ENCODE measurements around the gene SF3A2.
"Not testable (repeated sequence)": the region's sequence is repeated elsewhere in the genome, so short reads cannot be mapped to it uniquely, and the experiment has no call there.

The SF3A2 gene

DNA sequence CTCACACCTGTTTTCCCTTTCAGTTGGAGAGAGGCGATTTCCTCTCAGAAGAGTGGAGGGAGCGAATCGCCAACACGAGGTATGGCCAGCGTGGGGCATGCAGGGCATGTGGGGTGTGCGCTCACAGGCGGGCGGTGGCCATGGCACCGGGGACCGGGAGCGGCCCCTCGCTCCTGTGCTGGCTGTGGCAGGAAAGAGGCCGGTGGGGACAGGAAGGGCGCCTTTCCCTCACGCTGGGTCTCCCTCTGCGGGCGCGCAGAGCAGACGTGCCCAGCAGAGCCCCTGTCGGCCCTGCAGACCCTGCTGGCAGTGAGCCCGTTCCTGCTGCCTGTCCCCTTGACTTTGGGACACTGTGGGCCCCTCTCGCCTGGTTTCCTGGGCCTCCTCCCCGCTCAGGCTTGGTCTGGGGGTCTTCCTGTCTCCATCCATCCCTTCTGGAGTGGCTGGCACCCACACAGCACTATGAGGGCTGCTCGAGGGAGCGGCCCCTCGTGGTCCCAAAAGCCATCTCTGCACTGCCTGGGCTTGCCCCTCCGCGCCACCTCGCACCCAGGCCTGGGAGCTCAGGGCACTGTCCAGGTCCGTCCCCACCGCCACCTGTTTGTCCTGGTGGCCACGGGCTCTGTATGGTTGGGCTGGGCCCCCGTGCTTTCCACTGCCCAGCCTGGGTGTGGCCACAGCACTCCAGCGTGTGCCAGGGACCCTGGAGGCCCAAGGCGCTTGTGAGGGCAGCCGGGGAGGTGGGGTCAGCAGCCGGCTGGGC is 36.6 kb upstream of the SF3A2 start:
- peak overlapping the region in 1 of 2 donors; percentile 67 for H3K27ac Mint-ChIP-seq
- ATAC-seq = no peak
- DNase-seq = no peak
- peaks cover 19% of the 10 kb centered on the region for H3K4me1 Mint-ChIP-seq
- H3K9me3 Mint-ChIP-seq = no peaks in the 10 kb centered on the region
- no peak overlapping the region for H3K4me3 Mint-ChIP-seq
- H3K27me3 Mint-ChIP-seq = no peaks in the 10 kb centered on the region

DNA sequence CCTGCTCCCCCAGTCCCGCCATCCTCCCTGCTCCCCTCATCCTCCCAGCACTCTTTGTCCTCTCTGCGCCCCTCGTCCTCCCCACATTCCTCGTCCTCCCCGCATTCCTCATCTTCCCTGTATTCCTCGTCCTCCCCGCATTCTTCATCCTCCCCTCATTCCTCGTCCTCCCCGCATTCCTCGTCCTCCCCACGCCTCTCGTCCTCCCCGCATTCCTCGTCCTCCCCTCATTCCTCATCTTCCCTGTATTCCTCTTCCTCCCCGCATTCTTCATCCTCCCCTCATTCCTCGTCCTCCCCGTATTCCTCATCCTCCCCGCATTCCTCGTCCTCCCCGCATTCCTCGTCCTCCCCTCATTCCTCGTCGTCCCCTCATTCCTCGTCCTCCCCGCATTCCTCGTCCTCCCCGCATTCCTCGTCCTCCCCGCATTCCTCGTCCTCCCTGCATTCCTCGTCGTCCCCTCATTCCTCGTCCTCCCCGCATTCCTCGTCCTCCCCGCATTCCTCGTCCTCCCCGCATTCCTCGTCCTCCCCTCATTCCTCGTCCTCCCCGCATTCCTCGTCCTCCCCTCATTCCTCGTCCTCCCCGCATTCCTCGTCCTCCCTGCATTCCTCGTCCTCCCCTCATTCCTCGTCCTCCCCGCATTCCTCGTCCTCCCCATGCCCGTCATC is 35.9 kb upstream of the SF3A2 start:
- peaks cover 19% of the 10 kb centered on the region for H3K4me1 Mint-ChIP-seq
- not testable (repeated sequence) for H3K9me3 Mint-ChIP-seq, ATAC-seq, H3K27me3 Mint-ChIP-seq, H3K4me3 Mint-ChIP-seq, DNase-seq
- H3K27ac Mint-ChIP-seq = peak overlapping the region in 1 of 2 donors; percentile 67

DNA sequence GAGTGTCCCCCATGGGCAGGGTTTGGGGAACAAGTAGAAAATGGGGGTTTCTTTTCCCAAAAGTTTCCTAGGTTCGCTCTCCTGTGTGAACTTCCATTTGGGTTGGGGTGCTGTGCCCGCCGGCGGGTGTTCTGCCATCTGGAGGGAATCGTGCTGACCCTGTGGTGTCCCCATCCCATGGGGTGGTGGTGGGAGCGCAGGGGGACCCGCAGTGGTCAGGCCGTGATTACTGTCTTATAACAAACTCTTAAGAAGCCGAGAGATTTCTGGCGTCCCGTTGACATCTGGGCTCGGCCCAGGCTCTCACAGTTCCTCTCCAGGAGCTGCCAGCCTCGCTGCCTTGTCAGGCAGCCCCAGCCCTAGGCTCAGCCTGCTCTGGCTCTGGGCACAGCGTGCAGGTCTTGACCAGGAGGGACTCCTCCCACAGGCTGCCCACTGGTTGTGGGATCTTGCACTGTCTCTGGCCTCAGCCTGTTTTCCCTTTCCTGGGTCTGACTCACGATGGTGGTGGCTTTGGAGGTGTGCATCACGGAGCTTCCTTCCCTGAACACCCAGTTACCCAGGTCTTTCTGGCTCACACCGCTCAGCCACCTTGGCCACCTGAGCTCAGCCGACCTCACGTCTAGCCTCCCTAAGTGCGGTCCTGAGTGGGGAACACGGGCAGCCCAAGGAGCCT is 35.0 kb upstream of the SF3A2 start:
- ATAC-seq (no peak), DNase-seq (no peak)
- Mint-ChIP-seq H3K4me3 (no peak overlapping the region), H3K27me3 (no peaks in the 10 kb centered on the region), H3K4me1 (peaks cover 19% of the 10 kb centered on the region), H3K27ac (peak overlapping the region in 1 of 2 donors; percentile 72), H3K9me3 (no peaks in the 10 kb centered on the region)

DNA sequence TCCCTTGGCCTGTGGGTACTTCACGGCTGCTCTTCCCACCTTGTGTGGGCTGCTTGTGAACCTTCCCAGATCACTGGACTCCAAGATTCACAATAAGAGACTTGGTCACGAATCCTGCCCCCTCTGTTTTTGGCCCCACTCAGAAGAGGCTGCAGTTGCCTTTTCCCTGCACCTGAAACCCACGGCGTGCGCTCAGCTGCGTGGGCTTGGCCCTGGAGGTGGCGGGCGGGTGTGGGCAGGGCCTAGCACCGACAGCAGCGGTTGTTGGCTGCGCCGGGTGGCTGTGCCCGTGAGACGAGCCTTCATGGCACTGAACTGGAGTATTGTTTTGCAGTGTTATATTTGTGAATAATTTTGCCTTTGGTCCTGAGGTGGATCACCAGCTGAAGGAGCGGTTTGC is 34.3 kb upstream of the SF3A2 start:
- Mint-ChIP-seq H3K27ac (peak overlapping the region in 1 of 2 donors; percentile 19), H3K4me3 (no peak overlapping the region), H3K9me3 (no peaks in the 10 kb centered on the region), H3K4me1 (peaks cover 15% of the 10 kb centered on the region), H3K27me3 (no peaks in the 10 kb centered on the region)
- DNase-seq = no peak
- no peak for ATAC-seq

GRCh38 chr19:2207008-2207407 is 29.6 kb upstream of the SF3A2 start:
- DNase-seq (no peak), ATAC-seq (no peak)
- Mint-ChIP-seq H3K4me1 (peaks cover 1% of the 10 kb centered on the region), H3K9me3 (no peaks in the 10 kb centered on the region), H3K4me3 (no peak overlapping the region), H3K27me3 (no peaks in the 10 kb centered on the region), H3K27ac (no peak overlapping the region)

- Mint-ChIP-seq H3K9me3 (no peaks in the 10 kb centered on the region), H3K27ac (no peak overlapping the region), H3K27me3 (no peaks in the 10 kb centered on the region), H3K4me3 (no peak overlapping the region), H3K4me1 (peaks cover 2% of the 10 kb centered on the region)
- no peak for DNase-seq
- peak; percentile 39 for ATAC-seq
Measured at GRCh38 chr19:2207991-2208860, 28.4 kb upstream of the SF3A2 start.

- no peaks in the 10 kb centered on the region for H3K27me3 Mint-ChIP-seq
- peak overlapping the region in 1 of 2 donors; percentile 80 for H3K27ac Mint-ChIP-seq
- H3K4me3 Mint-ChIP-seq = no peak overlapping the region
- DNase-seq (no peak), ATAC-seq (no peak)
- H3K4me1 Mint-ChIP-seq = peaks cover 8% of the 10 kb centered on the region
- H3K9me3 Mint-ChIP-seq = no peaks in the 10 kb centered on the region
Measured at GRCh38 chr19:2208975-2209374, 27.6 kb upstream of the SF3A2 start.

DNA sequence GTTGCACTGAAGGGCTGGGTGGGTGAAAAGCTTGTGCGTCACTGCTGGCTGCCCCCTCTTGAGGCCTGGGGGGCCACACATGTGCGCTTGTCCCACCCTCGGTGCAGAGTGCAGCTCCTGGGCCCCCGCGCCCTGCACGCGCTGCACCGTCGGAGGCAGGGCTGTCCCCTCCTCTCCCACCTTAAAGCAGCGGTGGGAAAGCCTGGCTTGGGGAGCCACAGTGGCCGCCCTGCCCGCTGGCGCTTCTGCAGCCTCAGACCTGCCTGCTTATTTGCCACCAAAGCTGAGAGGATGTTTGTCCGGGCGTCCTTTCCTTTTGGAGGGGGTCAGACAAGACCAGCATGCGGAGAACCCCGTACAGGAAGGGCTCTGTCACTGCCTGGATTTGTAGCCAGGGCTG is 27.2 kb upstream of the SF3A2 start:
- H3K27ac Mint-ChIP-seq = no peak overlapping the region
- no peaks in the 10 kb centered on the region for H3K9me3 Mint-ChIP-seq
- no peaks in the 10 kb centered on the region for H3K27me3 Mint-ChIP-seq
- DNase-seq (no peak), ATAC-seq (no peak)
- H3K4me1 Mint-ChIP-seq = peaks cover 10% of the 10 kb centered on the region
- H3K4me3 Mint-ChIP-seq = no peak overlapping the region

GRCh38 chr19:2210206-2210605 is 26.4 kb upstream of the SF3A2 start:
- no peaks in the 10 kb centered on the region for H3K27me3 Mint-ChIP-seq
- DNase-seq = no peak
- no peaks in the 10 kb centered on the region for H3K9me3 Mint-ChIP-seq
- no peak overlapping the region for H3K4me3 Mint-ChIP-seq
- peak overlapping the region in 1 of 2 donors; percentile 59 for H3K27ac Mint-ChIP-seq
- no peak for ATAC-seq
- peaks cover 18% of the 10 kb centered on the region for H3K4me1 Mint-ChIP-seq

- no peaks in the 10 kb centered on the region for H3K9me3 Mint-ChIP-seq
- DNase-seq (no peak), ATAC-seq (no peak)
- H3K4me1 Mint-ChIP-seq = peaks cover 23% of the 10 kb centered on the region
- H3K4me3 Mint-ChIP-seq = no peak overlapping the region
- no peaks in the 10 kb centered on the region for H3K27me3 Mint-ChIP-seq
- H3K27ac Mint-ChIP-seq = peak overlapping the region in 1 of 2 donors; percentile 6
Measured at GRCh38 chr19:2210987-2211740, 25.5 kb upstream of the SF3A2 start.

DNA sequence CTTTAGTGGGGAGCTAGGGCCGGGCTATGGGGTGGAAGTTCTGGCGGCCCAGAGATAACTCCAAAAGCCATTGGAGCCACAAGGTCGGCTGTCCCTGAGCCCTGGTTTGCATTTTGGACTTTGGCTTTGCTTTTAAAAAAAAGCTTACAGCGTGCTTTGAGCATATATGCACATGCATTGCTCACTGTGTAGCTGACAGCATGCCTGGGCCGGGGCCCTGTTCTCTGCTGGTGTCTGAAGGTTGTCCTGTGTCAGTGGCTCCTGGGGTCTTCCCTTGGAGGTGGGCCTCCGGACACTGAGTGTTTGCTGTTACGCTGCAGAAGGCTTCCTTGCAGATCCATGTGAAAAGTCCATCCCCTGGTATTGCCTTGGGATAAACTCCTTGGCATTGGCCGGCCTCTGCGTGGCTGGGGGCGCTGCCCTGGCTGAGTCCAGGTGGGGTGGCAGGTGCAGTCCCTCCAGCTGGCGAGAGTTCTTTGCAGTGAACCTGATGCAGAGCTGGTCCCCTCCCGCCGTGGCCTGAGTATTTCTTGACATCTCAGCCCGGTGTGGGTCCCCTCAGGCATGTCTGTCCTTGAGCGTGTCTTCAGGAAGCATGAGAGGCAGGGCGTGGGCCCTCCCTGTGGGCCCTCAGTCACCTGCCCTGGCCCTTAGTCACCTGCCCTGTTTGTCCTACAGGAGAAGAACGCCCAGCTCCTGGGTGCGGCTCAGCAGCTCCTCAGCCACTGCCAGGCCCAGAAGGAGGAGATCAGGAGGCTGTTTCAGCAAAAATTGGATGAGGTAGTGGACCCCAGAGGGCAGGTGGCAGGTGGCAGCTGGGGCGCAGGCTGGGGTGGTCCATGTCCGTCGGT is 23.5 kb upstream of the SF3A2 start:
- Mint-ChIP-seq H3K4me3 (no peak overlapping the region), H3K9me3 (no peaks in the 10 kb centered on the region), H3K27ac (peak overlapping the region in 1 of 2 donors; percentile 84), H3K27me3 (no peaks in the 10 kb centered on the region), H3K4me1 (peaks cover 23% of the 10 kb centered on the region)
- ATAC-seq (no peak), DNase-seq (no peak)

DNA sequence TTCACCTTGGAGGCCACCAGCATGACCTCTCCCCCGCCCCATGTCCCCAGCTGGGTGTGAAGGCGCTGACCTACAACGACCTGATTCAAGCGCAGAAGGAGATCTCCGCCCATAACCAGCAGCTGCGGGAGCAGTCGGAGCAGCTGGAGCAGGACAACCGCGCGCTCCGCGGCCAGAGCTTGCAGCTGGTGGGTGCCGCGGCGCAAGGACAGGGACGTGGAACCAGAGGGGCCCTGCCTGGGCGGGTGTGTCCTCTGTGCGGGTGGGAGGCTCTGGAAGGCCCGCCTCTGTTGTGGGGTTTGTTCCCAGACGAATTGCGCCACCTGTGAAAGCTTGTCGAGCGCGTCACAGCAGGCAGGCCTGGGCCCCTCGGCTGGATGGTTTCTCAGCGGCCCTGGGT is 22.8 kb upstream of the SF3A2 start:
- Mint-ChIP-seq H3K4me3 (no peak overlapping the region), H3K27me3 (no peaks in the 10 kb centered on the region), H3K9me3 (no peaks in the 10 kb centered on the region), H3K4me1 (peaks cover 23% of the 10 kb centered on the region), H3K27ac (no peak overlapping the region)
- ATAC-seq = no peak
- no peak for DNase-seq

DNA sequence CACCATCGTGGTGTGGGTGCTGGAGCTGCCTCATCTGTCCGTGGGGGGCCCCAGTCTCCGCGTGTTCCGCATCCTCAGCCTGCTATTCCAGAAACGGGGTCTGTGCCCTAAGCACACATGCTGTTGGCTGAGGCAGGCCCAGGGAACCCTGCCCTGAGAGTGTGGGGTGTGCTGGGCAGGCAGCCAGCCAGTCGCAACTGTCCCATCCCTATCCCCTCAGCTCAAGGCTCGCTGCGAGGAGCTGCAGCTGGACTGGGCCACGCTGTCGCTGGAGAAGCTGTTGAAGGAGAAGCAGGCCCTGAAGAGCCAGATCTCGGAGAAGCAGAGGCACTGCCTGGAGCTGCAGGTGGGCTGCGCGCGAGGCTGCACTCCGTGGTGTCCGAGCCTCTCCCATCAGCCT is 22.4 kb upstream of the SF3A2 start:
- Mint-ChIP-seq H3K9me3 (no peaks in the 10 kb centered on the region), H3K4me1 (peaks cover 23% of the 10 kb centered on the region), H3K4me3 (no peak overlapping the region), H3K27me3 (no peaks in the 10 kb centered on the region), H3K27ac (no peak overlapping the region)
- DNase-seq (no peak), ATAC-seq (no peak)

DNA sequence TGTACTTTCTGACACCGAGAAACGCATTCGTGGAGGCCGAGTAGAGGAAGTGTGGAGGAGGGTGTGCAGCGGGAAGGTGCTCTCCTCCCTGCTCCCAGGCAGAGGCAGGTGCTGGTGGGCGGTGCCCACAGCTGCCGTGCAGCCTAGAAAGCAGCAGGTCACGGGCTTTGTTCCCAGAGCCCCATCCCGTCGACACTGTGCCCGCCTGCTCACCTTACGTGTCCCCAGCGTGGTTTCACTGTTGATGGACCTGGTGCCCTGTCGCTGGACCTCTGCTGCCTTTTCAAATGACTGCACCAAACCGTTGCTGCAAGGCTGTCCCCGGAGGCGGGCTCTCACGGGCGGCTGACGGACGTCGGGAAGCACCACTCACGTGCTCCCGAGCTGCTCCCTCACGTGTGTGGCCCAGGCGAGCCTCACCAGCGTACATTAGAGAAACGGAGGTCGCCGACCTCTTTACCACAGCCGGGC is 21.3 kb upstream of the SF3A2 start:
- no peaks in the 10 kb centered on the region for H3K27me3 Mint-ChIP-seq
- DNase-seq = no peak
- no peak overlapping the region for H3K4me3 Mint-ChIP-seq
- no peaks in the 10 kb centered on the region for H3K9me3 Mint-ChIP-seq
- ATAC-seq = no peak
- H3K27ac Mint-ChIP-seq = peak overlapping the region in 1 of 2 donors; percentile 42
- peaks cover 28% of the 10 kb centered on the region for H3K4me1 Mint-ChIP-seq
